Peyer's patch (tissue), 4 donors: ENCODE measurements around the gene ZNF646. TPM values are rescaled to one million over a fixed set of nuclear protein-coding genes. Genes with fewer than 3 reads are reported as not detected.

Source experiments
- DNase-seq, 3 donors: peaks; one replicate each; pipeline ENCODE4 v3.0.0-alpha.2; 2017 to 2019
- H3K27ac ChIP-seq, 4 donors: fragments of 200-600 bp; sonication (generic); one replicate each; pipeline ENCODE4 v1.5.1; 2016 to 2019
- H3K27me3 ChIP-seq, 2 donors: fragments of 200-600 bp; sonication (generic); one replicate each; pipeline ENCODE4 v1.5.1; 2019
- H3K36me3 ChIP-seq, 3 donors: fragments of 200-600 bp; sonication (generic); one replicate each; pipeline ENCODE4 v1.5.1; 2016 to 2019
- H3K4me1 ChIP-seq, 4 donors: fragments of 200-600 bp; sonication (generic); one replicate each; pipeline ENCODE4 v1.5.1; 2016 to 2019
- H3K4me3 ChIP-seq, 4 donors: fragments of 200-600 bp; sonication (generic); 1 replicate in 3 of 4; 2 replicates in 1 of 4; pipeline ENCODE4 v1.5.1; 2016 to 2019; ENCODE audit warnings: mild to moderate bottlenecking in 1 of 4
- H3K9me3 ChIP-seq, 4 donors: fragments of 200-600 bp; sonication (generic); one replicate each; pipeline ENCODE4 v1.5.1; 2016 to 2019; ENCODE audit warnings: mild to moderate bottlenecking in 1 of 4
- POLR2A ChIP-seq, 2 donors: fragments of 450-650 bp; IDR thresholded peaks; one replicate each; pipeline ENCODE4 v1.5.1; 2017; ENCODE audit warnings: antibody characterized with exemption in 2 of 2, mild to moderate bottlenecking in 2 of 2, moderate library complexity in 2 of 2
- total RNA-seq, 4 donors: library from RNA; depleted of rRNA; stranded (reverse); fragments of >200 nt; gene quantifications; one replicate each; pipeline ENCODE4 v1.1.0, GENCODE V29; 2016
- TF ChIP-seq, protein P1 (sequence below), 6 experiments: fragments of 450-650 bp in 4 of 6; fragments of 200-600 bp in 2 of 6; sonication (generic) in 1 of 6; IDR thresholded peaks; one replicate each; pipeline ENCODE4 v1.5.1; 2017 to 2019; ENCODE audit warnings: antibody characterized with exemption in 6 of 6, mild to moderate bottlenecking in 3 of 6, moderate library complexity in 1 of 6

ZNF646 gene
- total RNA-seq, 4 donors from 2014 or later: 11.6 to 42.1 (median 29.8) TPM

GRCh38 chr16:31133046-31133501 lies 58.9 kb downstream of the ZNF646 start:
- Histone ChIP-seq H3K4me1 (peaks cover 0 to 64% (median 15%) of the 10 kb centered on the region in 4 donors), H3K9me3 (no peaks in the 10 kb centered on the region), H3K27me3 (no peaks in the 10 kb centered on the region), H3K4me3 (peak overlapping the region in 3 of 4 donors; percentile 42 to 84 (median 68)), H3K36me3 (peaks cover 0 to 40% (median 0%) of the 10 kb centered on the region in 3 donors), H3K27ac (peak overlapping the region in 3 of 4 donors; percentile 89 to 96 (median 93))
- DNase-seq: no peak
- TF ChIP-seq, protein P1, sequence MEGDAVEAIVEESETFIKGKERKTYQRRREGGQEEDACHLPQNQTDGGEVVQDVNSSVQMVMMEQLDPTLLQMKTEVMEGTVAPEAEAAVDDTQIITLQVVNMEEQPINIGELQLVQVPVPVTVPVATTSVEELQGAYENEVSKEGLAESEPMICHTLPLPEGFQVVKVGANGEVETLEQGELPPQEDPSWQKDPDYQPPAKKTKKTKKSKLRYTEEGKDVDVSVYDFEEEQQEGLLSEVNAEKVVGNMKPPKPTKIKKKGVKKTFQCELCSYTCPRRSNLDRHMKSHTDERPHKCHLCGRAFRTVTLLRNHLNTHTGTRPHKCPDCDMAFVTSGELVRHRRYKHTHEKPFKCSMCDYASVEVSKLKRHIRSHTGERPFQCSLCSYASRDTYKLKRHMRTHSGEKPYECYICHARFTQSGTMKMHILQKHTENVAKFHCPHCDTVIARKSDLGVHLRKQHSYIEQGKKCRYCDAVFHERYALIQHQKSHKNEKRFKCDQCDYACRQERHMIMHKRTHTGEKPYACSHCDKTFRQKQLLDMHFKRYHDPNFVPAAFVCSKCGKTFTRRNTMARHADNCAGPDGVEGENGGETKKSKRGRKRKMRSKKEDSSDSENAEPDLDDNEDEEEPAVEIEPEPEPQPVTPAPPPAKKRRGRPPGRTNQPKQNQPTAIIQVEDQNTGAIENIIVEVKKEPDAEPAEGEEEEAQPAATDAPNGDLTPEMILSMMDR (IDR thresholded peaks at IDR 0.05): no peak
- no peak for TF ChIP-seq POLR2A (IDR thresholded peaks at IDR 0.05)

Other genes with a start within 250 kb of the ZNF646 start
- gene BCL7C, start 180.3 kb upstream of the ZNF646 start, total RNA-seq: 10 to 100 TPM; 12.1 to 23.9 (median 17.8) TPM
- 1 to 10 TPM in 1 of 4 donors, not detected in 3; 1.2 TPM for gene CTF1, start 177.8 kb upstream of the ZNF646 start, total RNA-seq
- gene FBXL19, start 150.8 kb upstream of the ZNF646 start, total RNA-seq: 10 to 100 TPM; 25.0 to 51.2 (median 47.9) TPM
- gene ORAI3, start 125.4 kb upstream of the ZNF646 start, total RNA-seq: 10 to 100 TPM; 10.7 to 25.0 (median 20.3) TPM
- gene SETD1A, start 116.7 kb upstream of the ZNF646 start, total RNA-seq: 10 to 100 TPM in 3 of 4 donors, 1 to 10 TPM in 1; 10.0 to 22.0 (median 16.5) TPM
- gene HSD3B7, start 89.2 kb upstream of the ZNF646 start, total RNA-seq: 10 to 100 TPM; 38.8 to 59.1 (median 52.2) TPM
- gene STX1B, start 63.8 kb upstream of the ZNF646 start, total RNA-seq: 1 to 10 TPM in 2 of 4 donors, under 1 TPM in 1, not detected in 1; 0.18 to 1.3 (median 1.0) TPM
- 100 to 1,000 TPM in 3 of 4 donors, 10 to 100 TPM in 1; 60.2 to 159 (median 101) TPM for gene STX4, start 40.9 kb upstream of the ZNF646 start, total RNA-seq
- gene ZNF668, start 182 bp upstream of the ZNF646 start, total RNA-seq: 10 to 100 TPM in 2 of 4 donors, 1 to 10 TPM in 2; 3.3 to 17.2 (median 11.4) TPM
- gene PRSS53, start 14.5 kb downstream of the ZNF646 start, total RNA-seq: 10 to 100 TPM in 2 of 4 donors, 1 to 10 TPM in 2; 6.8 to 18.4 (median 12.0) TPM
- gene VKORC1, start 20.4 kb downstream of the ZNF646 start, total RNA-seq: 100 to 1,000 TPM in 2 of 4 donors, 10 to 100 TPM in 2; 20.6 to 207 (median 102) TPM
- 10 to 100 TPM; 30.5 to 71.4 (median 41.8) TPM for gene BCKDK, start 34.0 kb downstream of the ZNF646 start, total RNA-seq
- 10 to 100 TPM; 41.5 to 89.4 (median 70.0) TPM for gene KAT8, start 43.2 kb downstream of the ZNF646 start, total RNA-seq
- gene PRSS8, start 61.3 kb downstream of the ZNF646 start, total RNA-seq: 100 to 1,000 TPM in 3 of 4 donors, 10 to 100 TPM in 1; 27.2 to 666 (median 549) TPM
- 10 to 100 TPM in 3 of 4 donors, not detected in 1; 26.1 to 31.3 (median 28.2) TPM for gene PRSS36, start 75.6 kb downstream of the ZNF646 start, total RNA-seq
- 100 to 1,000 TPM in 2 of 4 donors, 10 to 100 TPM in 2; 69.7 to 173 (median 121) TPM for gene FUS, start 105.7 kb downstream of the ZNF646 start, total RNA-seq
- gene PYCARD, start 128.3 kb downstream of the ZNF646 start, total RNA-seq: 100 to 1,000 TPM in 2 of 4 donors, 10 to 100 TPM in 2; 91.1 to 201 (median 125) TPM
- not detected for gene TRIM72, start 139.7 kb downstream of the ZNF646 start, total RNA-seq
- not detected for gene PYDC1, start 142.7 kb downstream of the ZNF646 start, total RNA-seq
- 10 to 100 TPM in 1 of 4 donors, 1 to 10 TPM in 2, under 1 TPM in 1; 0.35 to 14.9 (median 7.2) TPM for gene ITGAM, start 185.6 kb downstream of the ZNF646 start, total RNA-seq